ENCODE results near the gene RARRES1. TPM values are rescaled to one million over a fixed set of nuclear protein-coding genes. Genes with fewer than 3 reads are reported as not detected.

Gene RARRES1, protein sequence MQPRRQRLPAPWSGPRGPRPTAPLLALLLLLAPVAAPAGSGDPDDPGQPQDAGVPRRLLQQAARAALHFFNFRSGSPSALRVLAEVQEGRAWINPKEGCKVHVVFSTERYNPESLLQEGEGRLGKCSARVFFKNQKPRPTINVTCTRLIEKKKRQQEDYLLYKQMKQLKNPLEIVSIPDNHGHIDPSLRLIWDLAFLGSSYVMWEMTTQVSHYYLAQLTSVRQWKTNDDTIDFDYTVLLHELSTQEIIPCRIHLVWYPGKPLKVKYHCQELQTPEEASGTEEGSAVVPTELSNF
- total RNA-seq (100 to 1,000 TPM in 1 of 4 donors, 10 to 100 TPM in 3; 32.1 to 149 (median 75.0) TPM), polyA plus RNA-seq (25.5 TPM)
- long read RNA-seq, donor 1, transcript RARRES1-201 (6 exons, 1,952 nt) = major isoform, 146 of 178 reads
- long read RNA-seq, donor 1, partial matches to known transcripts = 4 of 178 reads
- long read RNA-seq, donor 1, other reads (novel, unspliced or antisense) = 27 of 178 reads
- long read RNA-seq, donor 2, transcript RARRES1-201 (6 exons, 1,952 nt) = major isoform, 39 of 50 reads
- long read RNA-seq, donor 2, partial matches to known transcripts = 2 of 50 reads
- long read RNA-seq, donor 2, other reads (novel, unspliced or antisense) = 8 of 50 reads
- long read RNA-seq, donor 3, transcript RARRES1-201 (6 exons, 1,952 nt) = major isoform, 414 of 515 reads
- long read RNA-seq, donor 3, partial matches to known transcripts = 9 of 515 reads
- long read RNA-seq, donor 3, other reads (novel, unspliced or antisense) = 89 of 515 reads
- long read RNA-seq, donor 4, transcript RARRES1-201 (6 exons, 1,952 nt) = major isoform, 23 of 31 reads
- long read RNA-seq, donor 4, partial matches to known transcripts = 0 of 31 reads
- long read RNA-seq, donor 4, other reads (novel, unspliced or antisense) = 6 of 31 reads

DNA sequence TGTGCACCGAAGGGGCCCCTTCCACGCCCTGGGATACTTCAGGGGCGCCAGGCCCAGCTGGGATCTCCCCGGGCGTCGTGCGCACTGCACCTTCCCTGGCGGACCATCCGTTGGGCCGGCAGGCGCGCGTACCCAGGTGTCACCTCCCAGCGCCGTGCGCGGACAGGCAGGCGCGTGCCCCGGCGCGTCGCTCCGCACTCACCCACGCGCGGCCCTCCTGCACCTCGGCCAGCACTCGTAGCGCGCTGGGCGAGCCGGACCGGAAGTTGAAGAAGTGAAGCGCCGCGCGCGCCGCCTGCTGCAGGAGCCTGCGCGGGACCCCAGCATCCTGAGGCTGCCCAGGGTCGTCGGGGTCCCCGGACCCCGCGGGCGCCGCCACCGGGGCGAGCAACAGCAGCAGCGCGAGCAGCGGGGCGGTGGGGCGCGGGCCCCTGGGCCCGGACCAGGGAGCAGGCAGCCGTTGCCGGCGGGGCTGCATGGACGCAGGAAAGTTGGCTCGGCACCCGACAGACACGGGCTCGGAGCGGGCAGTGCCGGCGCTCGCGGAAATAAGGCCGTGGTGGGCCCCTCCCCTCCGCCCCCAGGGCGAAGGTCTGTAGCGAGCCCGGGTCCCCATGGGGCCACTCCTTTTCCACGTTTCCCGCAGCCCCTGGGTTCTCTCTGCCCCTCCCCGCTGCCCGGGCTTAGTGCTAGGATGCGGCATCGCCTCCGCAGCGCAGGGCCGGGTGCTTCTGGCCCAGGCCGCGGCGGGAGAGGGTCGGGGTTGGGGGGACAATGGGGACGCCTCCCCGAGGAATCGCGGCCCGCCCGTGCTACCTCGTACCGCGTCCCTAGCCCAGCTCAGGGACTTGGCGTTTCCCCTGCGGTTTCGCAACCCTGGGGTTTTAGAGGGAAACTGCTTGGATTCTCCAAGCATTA lies at the start of gene RARRES1:
Gene RARRES1 (minus strand): TSS at position 520 of the 918 bp plus-strand sequence. CDS start 42 bp downstream, at position 478.
- H3K4me3 ChIP-seq (ENCODE audit: low read length) = peak within 1 kb of the TSS; percentile 63
- ATAC-seq = peak; percentile 74 to 77
- intact Hi-C loops (cut with DNase I) = loop anchor here in 1 of 4 donors (5.0 kb wide), 1 partner anchor 35 kb away; no protein-coding TSS in a partner anchor
- H3K27me3 ChIP-seq (ENCODE audit: control insufficient read depth, insufficient read depth) = no peaks in the 10 kb centered on the region
- peak within 1 kb of the TSS; percentile 14 for H3K27ac ChIP-seq (ENCODE audit: low read length)
- H3K9me3 ChIP-seq (ENCODE audit: control insufficient read depth, low read length) = no peaks in the 10 kb centered on the region
- 3% methylated on average over 101 of the region's 101 CpGs for WGBS
- peak; percentile 76 to 92 (median 89) for DNase-seq
- peaks cover 3% of the 10 kb centered on the region for H3K4me1 ChIP-seq (ENCODE audit: control insufficient read depth, insufficient read depth, low read length)

DNA sequence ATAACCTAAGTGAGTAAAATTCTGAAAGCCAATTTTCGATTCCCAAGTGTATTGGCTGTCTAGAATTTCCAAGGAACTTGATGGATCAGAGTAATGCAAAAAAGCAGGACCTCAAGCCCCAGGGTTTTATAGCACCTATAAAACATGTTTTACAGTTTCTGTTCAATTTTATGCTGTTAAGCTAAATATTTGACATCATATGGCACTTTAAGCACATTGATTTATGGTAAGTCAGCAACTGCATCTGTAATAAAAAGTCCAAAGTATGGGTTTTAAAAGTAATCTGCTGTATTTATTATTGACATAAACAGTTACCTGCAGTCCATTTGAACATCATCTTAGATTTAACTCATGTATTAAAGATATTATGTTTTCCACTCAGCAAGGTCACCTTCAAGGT lies 49.6 kb upstream of the RARRES1 start:
- intact Hi-C loops (cut with DNase I) = no loop called here
- Histone ChIP-seq H3K27ac (ENCODE audit: low read length) (no peak overlapping the region), H3K27me3 (ENCODE audit: control insufficient read depth, insufficient read depth) (no peaks in the 10 kb centered on the region), H3K4me3 (ENCODE audit: low read length) (no peak overlapping the region), H3K9me3 (ENCODE audit: control insufficient read depth, low read length) (no peaks in the 10 kb centered on the region), H3K4me1 (ENCODE audit: control insufficient read depth, insufficient read depth, low read length) (no peaks in the 10 kb centered on the region)
- 81% methylated on average over 1 of the region's 1 CpG for WGBS
- DNase-seq (no peak), ATAC-seq (no peak)

DNA sequence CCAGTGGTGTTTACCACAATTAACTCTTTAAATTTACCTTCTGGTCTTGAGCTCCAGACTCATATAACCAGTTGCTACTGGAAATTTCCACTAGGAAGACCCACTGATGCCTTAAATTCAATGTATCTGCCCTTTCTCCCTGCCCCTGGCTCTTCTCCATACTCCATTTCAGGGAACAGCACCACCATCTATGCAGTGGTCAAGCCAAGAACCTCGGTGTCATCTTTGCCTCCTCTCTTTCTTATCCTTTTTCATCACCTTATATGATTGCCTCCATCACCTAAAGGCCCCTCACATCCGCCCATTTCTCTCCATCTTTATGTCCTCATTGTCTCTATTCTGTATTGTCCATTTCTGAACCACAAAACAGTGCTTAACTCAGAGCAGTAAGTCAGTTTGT lies 48.9 kb upstream of the RARRES1 start:
- 86% methylated on average over 2 of the region's 2 CpGs for WGBS
- Histone ChIP-seq H3K27me3 (ENCODE audit: control insufficient read depth, insufficient read depth) (no peaks in the 10 kb centered on the region), H3K4me3 (ENCODE audit: low read length) (no peak overlapping the region), H3K9me3 (ENCODE audit: control insufficient read depth, low read length) (no peaks in the 10 kb centered on the region), H3K4me1 (ENCODE audit: control insufficient read depth, insufficient read depth, low read length) (no peaks in the 10 kb centered on the region), H3K27ac (ENCODE audit: low read length) (no peak overlapping the region)
- ATAC-seq (peak in 1 of 2 donors; percentile 22), DNase-seq (no peak)
- intact Hi-C loops (cut with DNase I) = no loop called here

- WGBS = 41% methylated on average over 1 of the region's 1 CpG
- H3K9me3 ChIP-seq (ENCODE audit: control insufficient read depth, low read length) = no peaks in the 10 kb centered on the region
- DNase-seq (no peak), ATAC-seq (peak; percentile 71)
- H3K4me1 ChIP-seq (ENCODE audit: control insufficient read depth, insufficient read depth, low read length) = no peaks in the 10 kb centered on the region
- H3K27ac ChIP-seq (ENCODE audit: low read length) = no peak overlapping the region
- no peaks in the 10 kb centered on the region for H3K27me3 ChIP-seq (ENCODE audit: control insufficient read depth, insufficient read depth)
- intact Hi-C loops (cut with DNase I) = no loop called here
- no peak overlapping the region for H3K4me3 ChIP-seq (ENCODE audit: low read length)
These were observed 48.5 kb upstream of the RARRES1 start for GRCh38 chr3:158780766-158781165.

DNA sequence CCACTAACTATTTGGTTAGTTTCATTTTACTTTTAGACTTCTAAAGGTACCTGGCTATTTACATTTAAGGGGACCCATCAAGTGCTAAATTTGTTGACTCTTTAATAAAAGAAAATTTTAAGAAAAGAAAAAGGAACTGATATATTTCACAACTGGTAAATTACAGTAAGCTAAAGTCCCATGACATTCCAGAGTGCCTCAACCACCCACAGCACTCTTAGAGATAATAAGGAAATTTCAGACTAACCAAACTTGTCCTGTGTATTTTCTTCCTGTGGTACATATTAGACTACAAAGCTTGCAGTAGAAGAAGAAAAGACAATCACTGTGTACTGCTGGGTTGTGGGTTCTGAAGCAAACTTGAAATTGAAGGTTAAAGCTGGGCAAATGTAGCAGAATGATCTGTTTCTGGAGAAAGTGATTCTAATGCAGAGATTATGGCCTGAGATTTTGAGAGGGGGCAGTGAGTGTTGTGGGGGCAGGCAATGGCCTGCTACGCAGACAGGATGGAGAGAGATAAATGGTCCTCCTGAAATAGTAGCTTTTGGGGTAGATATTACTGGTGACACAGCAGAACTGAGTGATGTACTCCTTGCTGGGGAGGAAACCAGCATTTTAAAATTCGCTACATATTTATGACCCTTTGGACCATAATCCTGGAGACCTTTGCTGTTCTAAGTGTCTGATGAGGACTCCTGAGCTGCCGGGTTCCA lies 45.1 kb upstream of the RARRES1 start:
- 69% methylated on average over 3 of the region's 3 CpGs for WGBS
- DNase-seq (no peak), ATAC-seq (no peak)
- intact Hi-C loops (cut with DNase I) = no loop called here
- H3K27me3 ChIP-seq (ENCODE audit: control insufficient read depth, insufficient read depth) = no peaks in the 10 kb centered on the region
- H3K9me3 ChIP-seq (ENCODE audit: control insufficient read depth, low read length) = no peaks in the 10 kb centered on the region
- peak overlapping the region; percentile 8 for H3K27ac ChIP-seq (ENCODE audit: low read length)
- H3K4me1 ChIP-seq (ENCODE audit: control insufficient read depth, insufficient read depth, low read length) = peaks cover 2% of the 10 kb centered on the region
- no peak overlapping the region for H3K4me3 ChIP-seq (ENCODE audit: low read length)

GRCh38 chr3:158776531-158776930 lies 44.3 kb upstream of the RARRES1 start:
- H3K27ac ChIP-seq (ENCODE audit: low read length) = no peak overlapping the region
- intact Hi-C loops (cut with DNase I) = no loop called here
- 82% methylated on average over 7 of the region's 7 CpGs for WGBS

DNA sequence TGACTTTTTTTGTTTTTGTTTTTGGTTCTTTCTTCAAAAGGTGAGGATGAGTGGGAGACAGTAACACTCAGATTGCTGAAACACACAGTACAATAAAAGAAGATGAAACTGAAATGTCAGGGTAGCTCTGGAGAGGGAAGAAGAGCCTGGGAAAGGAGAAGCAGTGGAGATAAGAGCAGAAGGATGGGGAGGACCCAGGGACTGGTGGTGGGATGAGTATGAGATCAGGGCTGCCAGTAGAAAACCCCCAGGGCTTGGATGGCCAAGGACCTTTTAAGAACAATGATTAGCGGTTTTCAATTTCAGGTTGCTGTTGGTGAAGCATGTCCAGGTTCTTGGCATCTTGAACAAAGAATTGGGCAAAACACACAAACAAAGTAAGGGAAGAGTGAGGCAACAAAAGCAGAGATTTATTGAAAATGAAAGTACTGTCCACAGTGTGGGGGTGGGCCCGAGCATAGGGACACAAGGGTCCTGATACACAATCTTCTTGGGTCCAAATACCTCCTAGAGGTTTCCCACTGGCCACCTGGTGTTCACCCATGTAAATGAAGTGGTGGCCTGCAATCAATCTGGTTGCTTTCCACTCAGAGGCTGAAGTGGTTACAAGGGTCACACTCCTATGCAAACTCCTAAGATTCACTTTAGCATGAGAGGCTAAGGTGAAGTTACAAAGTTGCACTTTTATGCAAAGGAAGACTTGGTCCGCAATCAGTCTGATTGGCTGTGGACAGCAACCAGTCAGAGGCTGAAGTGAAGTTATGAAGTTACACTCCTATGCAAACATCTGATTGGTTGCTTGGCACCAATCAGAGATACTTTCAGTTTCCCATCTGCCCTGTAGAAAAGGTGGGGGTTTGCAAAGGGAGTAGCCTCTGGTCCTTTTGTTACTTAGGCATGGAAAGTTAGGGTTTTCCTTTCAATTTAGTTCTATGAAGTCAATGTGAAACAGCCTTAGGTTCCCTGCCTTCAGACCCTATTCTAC lies 43.5 kb upstream of the RARRES1 start:
- 93% methylated on average over 3 of the region's 3 CpGs for WGBS
- Histone ChIP-seq H3K4me3 (ENCODE audit: low read length) (no peak overlapping the region), H3K9me3 (ENCODE audit: control insufficient read depth, low read length) (no peaks in the 10 kb centered on the region), H3K27ac (ENCODE audit: low read length) (peak overlapping the region; percentile 16), H3K4me1 (ENCODE audit: control insufficient read depth, insufficient read depth, low read length) (peaks cover 2% of the 10 kb centered on the region), H3K27me3 (ENCODE audit: control insufficient read depth, insufficient read depth) (no peaks in the 10 kb centered on the region)
- no peak for DNase-seq
- intact Hi-C loops (cut with DNase I) = no loop called here
- ATAC-seq = no peak

More at GRCh38 chr3:158776531-158776930, 44.3 kb upstream of the RARRES1 start:
- Histone ChIP-seq H3K27me3 (ENCODE audit: control insufficient read depth, insufficient read depth) (no peaks in the 10 kb centered on the region), H3K4me3 (ENCODE audit: low read length) (no peak overlapping the region), H3K9me3 (ENCODE audit: control insufficient read depth, low read length) (no peaks in the 10 kb centered on the region), H3K4me1 (ENCODE audit: control insufficient read depth, insufficient read depth, low read length) (peaks cover 2% of the 10 kb centered on the region)
- ATAC-seq (no peak), DNase-seq (no peak)

- intact Hi-C loops (cut with DNase I) = no loop called here
- 64% methylated on average over 2 of the region's 2 CpGs for WGBS
- Histone ChIP-seq H3K27ac (ENCODE audit: low read length) (no peak overlapping the region), H3K27me3 (ENCODE audit: control insufficient read depth, insufficient read depth) (no peaks in the 10 kb centered on the region), H3K4me3 (ENCODE audit: low read length) (no peak overlapping the region), H3K9me3 (ENCODE audit: control insufficient read depth, low read length) (no peaks in the 10 kb centered on the region), H3K4me1 (ENCODE audit: control insufficient read depth, insufficient read depth, low read length) (peaks cover 5% of the 10 kb centered on the region)
- ATAC-seq (no peak), DNase-seq (no peak)
These were observed 42.7 kb upstream of the RARRES1 start for GRCh38 chr3:158774965-158775364.

Measured in right cardiac atrium (tissue), 5 donors.